ENCODE measurements around the gene IFITM5.

IFITM5 gene

DNA sequence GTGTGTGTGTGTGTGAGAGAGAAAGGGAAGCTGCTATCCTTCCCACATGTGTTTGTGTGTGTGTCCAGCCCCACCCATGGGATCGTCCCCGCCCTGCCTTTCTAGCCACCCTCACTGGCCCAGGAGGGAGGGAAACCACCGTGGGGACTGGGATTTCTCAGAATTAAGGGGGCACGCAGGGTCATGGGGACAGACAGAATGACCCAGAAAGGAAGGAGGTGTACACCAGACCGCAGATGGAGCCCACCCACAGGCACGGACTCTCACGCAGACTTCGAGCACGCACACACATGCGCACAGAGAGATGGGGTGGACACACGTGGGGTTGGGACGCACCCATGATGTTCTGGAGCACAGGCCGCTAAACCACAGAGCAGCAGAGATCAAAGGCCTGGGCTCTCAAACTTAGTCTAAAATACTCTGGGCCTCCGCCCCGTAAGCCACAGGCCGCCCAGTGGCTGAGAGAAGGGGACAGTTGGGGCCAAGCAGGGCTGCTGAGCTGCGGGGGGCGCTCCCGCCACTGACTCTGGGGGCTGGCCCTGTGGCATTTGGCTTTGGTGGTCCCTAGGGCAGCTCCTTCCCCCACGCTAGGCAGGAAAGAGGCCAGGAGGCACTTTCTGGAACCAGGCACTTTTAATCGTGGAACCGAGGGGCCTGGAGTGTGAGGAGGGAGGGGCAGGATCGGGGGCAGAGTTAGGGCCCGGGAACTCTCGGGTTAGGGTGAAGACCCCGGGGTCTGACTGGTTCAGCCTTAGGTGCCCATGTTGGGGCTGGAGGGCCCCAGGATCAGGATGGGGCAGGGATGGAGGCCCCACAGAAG is 1.5 kb downstream of the IFITM5 start:
- DNase-seq (ENCODE audit: insufficient read length, low spot score) (no peak), FAIRE-seq (no peak)

DNA sequence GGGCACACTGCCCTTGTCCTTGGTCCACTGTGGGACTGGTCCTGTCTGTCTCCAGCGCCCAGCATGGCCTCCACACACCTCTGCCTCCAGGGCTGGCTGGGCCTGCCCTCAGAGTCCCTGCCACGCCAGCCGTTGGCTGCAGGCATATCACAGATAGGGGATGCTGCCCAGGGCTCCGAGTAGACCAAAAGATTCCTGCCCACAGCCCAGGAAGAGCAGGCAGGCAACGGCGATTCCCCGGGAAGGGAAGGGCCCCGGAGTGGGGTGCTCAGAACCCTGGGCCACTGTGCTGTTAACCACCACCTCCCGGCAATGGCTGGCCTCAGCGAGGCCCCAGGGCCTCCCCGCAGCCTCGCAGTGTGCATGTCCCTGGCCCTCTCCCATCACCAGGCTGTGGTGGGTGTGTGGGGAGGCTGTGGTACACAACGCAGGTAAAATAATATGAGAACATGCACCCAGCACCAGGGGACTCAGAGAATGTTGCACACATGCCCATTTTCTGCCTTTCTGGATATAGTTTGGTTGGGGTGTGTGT is 2.2 kb downstream of the IFITM5 start:
- no peak for DNase-seq (ENCODE audit: insufficient read length, low spot score)
- FAIRE-seq, result no peak

DNA sequence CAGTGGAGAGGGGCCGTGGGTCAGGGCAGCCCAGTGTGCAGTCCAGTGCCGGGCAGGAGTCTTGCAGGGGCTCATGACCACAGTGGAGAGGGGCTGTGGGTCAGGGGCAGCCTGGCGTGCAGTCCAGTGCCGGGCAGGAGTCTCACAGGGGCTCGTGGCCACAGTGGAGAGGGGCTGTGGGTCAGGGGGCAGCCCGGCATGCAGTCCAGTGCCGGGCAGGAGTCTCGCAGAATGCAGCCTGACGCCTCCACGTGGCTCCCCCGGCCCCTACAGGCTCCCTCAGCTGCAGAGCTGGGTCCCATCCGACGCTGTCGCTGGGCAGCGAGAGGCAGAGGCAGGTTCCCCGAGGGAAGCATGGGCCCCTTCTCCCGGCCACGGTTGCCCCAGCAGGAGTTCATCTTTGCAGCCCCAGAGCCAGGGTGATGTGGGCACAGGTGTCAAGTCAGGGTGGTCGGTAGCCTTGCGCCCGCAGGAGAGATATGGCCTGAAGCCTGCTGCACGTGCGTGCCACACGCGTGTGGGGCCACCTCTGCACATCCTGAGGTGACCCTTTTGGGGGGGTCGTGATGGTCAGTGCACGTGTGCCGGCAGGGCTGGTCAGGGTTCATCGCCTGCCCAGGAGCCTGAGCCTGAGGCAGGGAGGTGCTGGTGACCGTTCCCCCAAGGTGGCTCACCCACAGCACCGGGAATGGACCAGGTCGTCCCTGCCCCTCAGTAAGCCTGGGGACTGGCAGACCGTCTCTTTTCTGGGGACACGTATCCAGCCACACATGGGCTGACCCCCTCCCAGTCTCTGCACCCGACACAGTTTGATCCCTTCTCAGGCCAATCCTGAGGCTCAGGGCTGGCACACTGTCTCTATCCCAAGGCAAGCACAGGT is 2.9 kb downstream of the IFITM5 start:
- DNase-seq (ENCODE audit: insufficient read length, low spot score) (no peak), FAIRE-seq (no peak)

DNA sequence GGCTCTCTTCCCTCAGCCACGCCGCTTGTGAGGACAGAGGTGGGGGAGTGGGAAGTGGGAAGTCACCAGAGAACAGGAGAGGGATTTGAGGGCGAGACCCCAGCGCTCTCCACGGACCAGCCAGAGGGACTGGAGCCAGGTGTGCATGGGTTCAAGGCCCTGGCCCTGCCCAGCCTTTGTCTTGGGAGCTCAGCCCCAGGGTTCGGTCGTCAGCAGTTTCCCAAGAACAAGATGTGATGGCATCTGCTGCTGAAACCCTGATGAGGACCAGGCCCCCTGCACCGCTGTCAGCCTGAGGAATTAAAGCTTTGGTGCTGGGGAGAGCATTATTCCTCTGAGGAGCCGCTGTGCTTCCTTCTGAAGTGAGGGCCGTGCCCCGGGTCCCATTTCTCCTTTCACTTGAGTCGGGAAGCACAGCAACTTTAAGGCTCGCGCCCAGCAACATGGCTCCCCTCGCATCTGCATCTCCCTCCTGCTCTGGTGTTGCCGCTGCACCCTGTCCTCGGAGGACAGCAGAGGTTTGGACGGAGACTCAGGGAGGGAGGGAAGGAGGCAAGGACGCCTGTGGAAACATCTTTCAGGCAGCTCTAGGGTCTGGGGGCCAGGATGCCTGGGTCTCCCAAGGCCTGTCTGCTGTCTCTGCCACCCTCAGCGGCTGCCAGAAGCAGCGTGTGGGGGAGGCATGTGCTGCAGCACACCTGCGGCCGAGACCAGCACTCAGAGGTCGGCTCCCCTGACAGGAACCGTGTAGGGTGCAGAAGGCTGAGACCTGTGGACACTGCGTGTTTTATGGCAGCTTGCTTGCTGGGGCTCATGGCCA is 3.8 kb downstream of the IFITM5 start:
- no peak for FAIRE-seq
- DNase-seq (ENCODE audit: insufficient read length, low spot score), result no peak

- no peak for DNase-seq (ENCODE audit: insufficient read length, low spot score)
- FAIRE-seq, result no peak
Observed at GRCh38 chr11:294780-295179, 4.5 kb downstream of the IFITM5 start.

DNA sequence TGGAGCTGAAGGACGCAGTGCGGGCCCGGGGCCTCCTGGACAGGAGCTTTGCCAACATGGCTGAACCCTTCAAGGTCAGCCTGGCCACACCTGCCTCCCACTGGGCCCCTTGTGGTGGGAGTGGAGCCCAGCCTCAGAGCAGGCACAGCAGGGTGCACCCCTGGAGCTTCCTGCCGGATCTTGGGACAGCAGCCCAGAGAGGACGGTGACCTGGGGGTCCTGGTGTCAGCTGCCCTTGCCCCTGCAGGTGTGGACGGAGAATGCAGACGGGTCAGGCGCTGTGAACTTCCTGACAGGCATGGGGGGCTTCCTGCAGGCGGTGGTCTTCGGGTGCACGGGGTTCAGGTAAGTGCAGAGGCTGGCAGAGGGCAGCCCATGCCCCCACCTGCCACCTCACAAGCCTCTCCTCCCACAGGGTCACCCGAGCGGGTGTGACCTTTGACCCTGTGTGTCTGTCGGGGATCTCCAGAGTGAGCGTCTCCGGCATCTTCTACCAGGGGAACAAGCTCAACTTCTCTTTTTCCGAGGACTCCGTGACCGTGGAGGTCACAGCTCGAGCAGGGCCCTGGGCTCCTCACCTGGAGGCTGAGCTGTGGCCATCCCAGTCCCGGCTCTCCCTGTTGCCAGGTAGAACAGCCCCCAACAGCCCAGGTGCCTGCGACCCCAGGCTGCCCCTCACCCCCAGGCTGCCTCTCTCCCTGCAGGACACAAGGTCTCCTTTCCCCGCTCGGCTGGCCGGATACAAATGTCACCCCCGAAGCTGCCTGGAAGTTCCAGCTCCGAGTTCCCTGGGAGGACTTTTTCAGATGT is 5.3 kb downstream of the IFITM5 start:
- FAIRE-seq (no peak), DNase-seq (ENCODE audit: insufficient read length, low spot score) (no peak)

- DNase-seq (ENCODE audit: insufficient read length, low spot score) (no peak), FAIRE-seq (no peak)
Observed at GRCh38 chr11:293271-293851, 6.0 kb downstream of the IFITM5 start.

GRCh38 chr11:292211-293121 is 6.9 kb downstream of the IFITM5 start:
- FAIRE-seq (no peak), DNase-seq (ENCODE audit: insufficient read length, low spot score) (no peak)

GRCh38 chr11:291281-292210 is 7.8 kb downstream of the IFITM5 start:
- DNase-seq (ENCODE audit: insufficient read length, low spot score) (no peak), FAIRE-seq (no peak)

- DNase-seq (ENCODE audit: insufficient read length, low spot score) (no peak), FAIRE-seq (no peak)
Observed at GRCh38 chr11:290621-291231, 8.6 kb downstream of the IFITM5 start.

DNA sequence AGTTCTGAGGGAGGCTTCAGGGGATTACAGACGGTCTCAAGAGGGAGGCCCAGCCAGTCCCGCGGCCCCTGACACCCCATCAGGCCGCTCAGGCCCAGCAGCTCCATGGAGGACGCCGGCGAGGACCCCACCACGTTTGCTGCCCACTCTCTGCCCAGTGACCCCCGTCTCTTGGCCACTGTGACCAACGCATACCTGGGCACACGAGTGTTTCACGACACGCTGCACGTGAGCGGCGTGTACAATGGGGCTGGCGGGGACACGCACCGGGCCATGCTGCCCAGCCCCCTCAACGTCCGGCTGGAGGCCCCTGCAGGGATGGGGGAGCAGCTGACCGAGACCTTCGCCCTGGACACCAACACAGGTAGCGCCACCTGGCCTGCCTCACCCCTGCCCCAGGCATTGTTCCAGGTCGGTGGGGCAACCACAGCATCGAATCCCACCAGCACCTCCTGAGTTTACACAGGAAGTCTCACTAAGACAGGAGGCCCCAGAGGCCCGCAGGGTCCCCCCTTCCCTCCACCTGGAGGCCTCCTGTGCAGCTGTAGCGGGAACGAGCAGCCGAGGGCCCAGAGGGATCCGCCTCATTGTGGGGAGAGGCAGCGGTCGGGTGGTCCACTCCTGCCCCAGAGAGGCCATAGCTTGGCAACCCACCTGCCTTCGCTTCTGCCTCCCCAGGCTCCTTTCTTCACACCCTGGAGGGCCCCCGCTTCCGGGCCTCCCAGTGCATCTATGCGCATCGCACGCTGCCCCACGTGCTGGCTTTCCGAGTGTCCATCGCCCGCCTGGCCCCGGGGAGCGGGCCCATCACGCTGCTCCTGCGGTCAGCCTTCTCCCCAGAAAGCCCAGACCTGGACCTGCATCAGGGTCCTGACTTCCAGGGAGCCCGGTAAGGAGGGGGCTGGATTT is 9.4 kb downstream of the IFITM5 start:
- no peak for FAIRE-seq
- DNase-seq (ENCODE audit: insufficient read length, low spot score), result no peak

- FAIRE-seq, result no peak
- no peak for DNase-seq (ENCODE audit: insufficient read length, low spot score)
Observed at GRCh38 chr11:289398-289711, 10.0 kb downstream of the IFITM5 start.

DNA sequence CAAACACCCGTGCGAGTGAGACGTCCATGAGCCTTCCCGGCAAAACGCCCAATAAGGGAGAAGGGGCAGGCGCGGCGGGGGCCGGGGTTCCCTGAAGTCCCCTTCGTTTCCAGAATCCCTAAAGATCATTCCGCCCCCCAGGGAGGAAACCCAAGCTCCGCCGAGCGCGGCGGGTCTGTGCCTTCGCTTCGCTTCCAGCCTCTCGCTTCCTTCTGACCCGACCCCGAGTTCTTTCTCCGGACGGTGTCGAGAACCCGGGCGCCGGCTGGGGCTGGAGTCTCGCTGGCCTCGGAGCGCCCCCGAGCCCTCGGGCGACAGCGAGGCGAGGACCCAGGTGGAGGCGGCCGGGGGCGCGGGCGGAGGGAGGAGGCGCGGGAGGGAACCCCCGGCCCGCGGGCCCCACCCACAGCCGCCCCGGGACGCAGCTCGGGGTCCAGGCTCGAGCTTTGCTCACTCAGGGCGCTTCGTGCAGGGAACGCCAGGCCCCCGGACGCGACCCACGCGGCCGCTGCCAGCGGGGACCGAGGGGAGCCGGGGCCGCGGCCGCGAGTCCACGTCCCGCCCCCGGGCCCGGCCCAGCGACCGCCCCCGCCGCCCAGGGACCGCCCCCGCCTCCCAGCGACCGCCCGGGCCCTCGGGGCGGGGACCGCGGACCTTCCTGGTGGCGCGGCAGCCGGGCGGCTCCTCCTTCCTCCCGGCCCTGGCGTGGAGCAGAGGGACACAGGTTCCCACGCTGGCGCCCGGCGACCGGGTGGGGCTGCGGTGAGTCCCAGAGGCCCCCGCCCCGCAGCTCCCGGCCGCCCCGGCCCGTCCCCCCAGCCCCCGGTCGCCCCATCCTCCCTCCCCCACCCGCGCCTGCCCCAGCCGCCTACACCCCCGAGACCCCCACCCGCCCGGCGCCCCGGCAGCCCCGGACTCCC is 10.6 kb downstream of the IFITM5 start, which contains the start of gene PGGHG:
PGGHG (plus strand) TSS at position 649 of the 920 bp plus-strand sequence. CDS start 691 bp downstream, outside the sequence.
- DNase-seq (ENCODE audit: insufficient read length, low spot score), result peak; percentile 94
- peak; percentile 53 for FAIRE-seq

- no peak for FAIRE-seq
Observed at GRCh38 chr11:287821-288477, 11.4 kb downstream of the IFITM5 start.

More at GRCh38 chr11:287821-288477, 11.4 kb downstream of the IFITM5 start:
- no peak for DNase-seq (ENCODE audit: insufficient read length, low spot score)
